Measurements from ENCODE around the gene SERGEF.
A peak's percentile ranks its signal among the peaks of the same experiment; 100 is the strongest.

The SERGEF gene

DNA sequence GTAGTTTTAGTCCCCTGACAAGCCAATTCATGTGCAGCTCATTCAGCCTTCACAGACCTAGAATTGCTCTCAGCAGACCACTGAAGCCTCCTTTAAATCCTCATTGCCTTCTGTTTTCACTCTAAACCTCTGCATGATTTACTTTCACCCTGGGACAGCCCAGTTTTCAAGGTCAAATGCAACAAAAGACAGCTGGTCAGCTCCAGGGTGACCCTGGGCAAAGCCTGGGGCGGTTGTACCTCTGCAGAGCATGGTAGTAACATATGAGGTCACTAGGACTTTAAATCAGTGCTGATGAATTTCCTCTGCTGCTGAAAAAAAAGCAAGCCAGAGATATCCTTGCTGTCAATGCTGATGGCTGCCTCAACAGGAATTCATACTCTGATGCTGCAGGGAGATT, 62.2 kb downstream of the SERGEF start:
- DNase-seq: no peak

DNA sequence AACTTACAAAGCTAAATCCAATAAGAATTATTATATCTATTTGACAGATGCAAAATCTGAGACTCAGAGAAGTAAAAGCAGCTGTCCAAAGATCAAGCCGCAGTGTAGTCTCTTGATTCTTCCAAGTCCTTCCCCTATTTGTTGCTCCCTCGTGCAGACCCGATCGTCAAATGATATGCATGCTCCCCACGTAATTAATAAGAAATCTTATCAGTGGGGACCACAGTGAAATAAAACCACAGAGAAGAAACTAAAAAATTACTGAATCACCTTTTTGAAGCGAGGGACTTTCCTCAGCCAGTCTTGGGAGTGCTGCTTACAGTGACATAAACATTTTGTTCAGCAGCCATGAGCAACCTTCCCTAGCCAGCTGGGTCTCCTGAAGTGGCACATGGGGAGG, 64.6 kb downstream of the SERGEF start:
- DNase-seq: no peak

DNA sequence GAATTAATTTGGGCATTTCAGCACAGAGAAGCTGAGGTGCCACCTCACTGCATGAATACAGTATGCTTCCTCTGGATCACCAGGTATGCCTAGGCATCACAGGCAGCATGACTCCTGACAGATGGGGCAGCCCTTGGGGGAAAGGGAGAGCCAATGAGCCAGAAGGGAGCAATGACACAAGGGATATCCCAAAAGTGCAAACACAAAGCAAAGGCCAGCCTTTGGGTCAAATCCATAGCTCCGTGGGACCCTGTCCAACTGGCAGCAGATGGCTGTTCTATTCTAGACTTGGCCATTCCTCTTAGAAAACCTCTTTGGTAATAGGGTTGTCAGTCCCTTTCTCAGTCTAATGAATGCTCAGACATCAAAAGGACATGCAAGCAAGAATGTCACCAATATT, 73.3 kb downstream of the SERGEF start:
- DNase-seq: no peak

DNA sequence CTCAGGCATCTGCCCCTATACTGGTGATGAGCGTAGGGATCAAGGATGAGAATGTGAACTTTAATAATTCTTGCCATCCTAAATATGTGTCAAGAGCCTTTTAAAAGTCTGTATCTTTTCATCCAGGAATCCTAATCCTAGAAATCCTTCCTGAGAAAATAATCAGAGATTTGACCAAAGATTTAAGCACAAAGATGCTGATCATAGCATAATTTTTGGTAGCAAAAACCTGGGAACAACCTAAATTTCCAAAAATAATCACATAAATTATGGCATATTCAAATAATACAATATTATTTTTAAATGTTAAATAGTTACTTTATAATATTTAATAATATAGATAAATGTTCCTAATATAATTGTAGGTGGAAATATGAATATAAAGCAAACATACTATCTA, 76.1 kb downstream of the SERGEF start:
- no peak for DNase-seq

DNA sequence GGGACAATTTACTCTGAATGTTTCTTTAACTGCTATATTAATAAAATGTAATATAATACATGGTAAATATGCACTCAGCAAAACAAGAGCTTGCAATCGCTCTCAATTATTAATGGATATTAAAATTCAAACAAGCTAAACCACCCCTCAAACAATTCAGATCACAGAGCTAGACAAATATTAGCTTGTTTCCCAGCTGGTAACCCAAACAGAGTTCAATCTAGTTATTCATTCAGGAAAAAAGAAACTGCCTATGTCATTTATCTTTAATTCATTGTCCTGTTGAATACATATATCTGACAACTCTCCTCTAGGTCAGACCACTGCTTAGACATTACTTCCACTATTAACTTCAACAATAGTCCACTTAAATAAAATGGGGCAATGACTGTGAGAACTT, 78.7 kb downstream of the SERGEF start:
- DNase-seq: no peak

GRCh38 chr11:17933708-17934107, 79.1 kb downstream of the SERGEF start:
- DNase-seq: no peak

DNA sequence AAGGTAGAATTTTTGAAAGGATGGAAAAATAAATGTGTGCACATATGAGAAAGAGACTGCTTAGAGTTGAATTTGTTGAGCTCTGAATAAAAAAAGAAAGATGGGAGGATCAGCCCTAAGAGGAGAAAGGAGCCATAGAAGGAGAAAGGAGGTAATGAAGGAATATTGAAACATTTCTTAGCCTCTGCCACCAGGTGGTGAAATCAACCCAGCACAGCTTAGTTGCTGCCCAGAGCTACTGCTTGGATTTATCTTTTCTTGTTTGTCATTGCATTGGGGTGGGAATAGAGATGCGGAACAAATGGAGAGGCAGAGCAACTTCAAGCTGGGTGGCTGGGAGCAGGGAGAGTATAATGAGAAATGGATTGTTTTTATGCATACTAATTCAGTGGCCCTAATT, 80.4 kb downstream of the SERGEF start:
- DNase-seq: no peak

- DNase-seq: no peak
Measured at GRCh38 chr11:17931595-17931994, 81.3 kb downstream of the SERGEF start.

DNA sequence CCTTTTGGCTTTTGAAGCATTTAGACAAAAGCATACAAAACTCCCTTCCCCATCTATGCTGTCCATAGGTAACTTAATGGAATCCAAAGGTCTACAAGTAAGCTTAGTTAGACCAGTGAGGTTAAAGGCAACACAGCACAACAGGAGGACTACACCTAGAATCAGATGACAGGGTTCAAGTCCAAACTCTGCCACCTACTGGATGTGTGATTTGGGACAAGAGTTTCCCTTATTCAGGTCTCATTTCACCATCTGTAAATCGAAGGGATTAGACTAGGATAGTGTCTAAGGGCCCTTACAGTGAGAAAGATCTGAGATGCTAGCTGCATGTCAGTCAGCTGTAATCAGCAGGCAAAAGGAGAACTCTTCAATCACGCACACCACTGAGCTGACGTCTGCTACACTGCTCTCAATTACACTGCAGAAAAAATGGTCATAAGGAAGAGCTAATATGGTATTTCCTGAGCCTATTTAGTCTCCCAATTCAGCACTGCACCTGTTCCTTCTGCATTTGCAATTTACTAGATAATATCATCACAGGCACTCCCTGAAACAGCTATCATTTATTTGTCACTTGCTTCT, 82.2 kb downstream of the SERGEF start:
- DNase-seq: no peak

DNA sequence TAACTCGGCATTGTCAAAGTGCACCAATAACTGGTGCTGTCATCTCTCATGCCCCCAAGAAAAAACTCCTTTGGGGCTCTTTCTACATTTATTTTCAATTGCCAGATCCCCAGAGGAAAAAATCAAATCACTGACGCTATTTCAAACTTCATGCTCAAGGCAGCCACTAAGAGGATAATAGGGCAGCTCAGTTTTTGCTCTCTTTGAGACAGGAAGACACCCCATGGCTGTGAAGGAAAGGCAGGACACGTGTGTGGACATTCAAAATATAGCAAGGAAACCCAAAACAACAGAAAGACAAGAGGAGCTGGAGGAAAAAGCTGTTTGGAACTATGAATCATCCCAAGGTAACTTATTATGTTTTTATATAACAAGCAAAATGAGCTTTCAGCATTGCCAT, 83.7 kb downstream of the SERGEF start:
- no peak for DNase-seq

DNA sequence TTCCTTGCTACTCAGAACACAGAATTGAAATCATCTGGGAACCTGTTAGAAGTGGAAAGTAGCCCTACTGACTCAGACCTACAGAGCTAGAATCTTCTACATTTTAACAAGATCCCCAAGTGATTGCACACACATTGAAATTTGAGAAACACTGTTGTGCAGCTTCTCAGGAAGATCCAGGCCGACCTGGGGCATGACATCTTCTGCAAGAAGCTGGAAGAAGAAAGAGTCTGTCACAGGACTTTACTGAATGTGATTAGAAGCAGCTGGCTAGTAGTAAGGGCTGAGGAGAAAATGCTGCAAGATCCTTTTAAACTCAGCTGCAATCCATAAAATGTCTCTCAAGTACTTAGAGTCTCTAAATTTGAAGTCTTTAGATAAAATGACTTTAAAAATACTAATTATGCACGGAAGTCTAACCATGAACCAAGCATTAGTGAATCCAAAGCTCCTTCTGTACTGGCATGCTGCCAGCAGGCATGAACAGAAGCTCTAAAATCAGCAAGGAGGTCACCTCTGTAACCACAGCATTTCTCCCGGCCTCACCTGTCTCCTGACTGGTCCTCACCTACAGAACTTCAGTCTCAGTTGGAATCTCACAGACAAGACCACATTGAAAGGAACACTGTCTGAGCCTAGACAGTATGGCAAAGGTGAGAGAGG, 85.0 kb downstream of the SERGEF start:
- DNase-seq: no peak

DNA sequence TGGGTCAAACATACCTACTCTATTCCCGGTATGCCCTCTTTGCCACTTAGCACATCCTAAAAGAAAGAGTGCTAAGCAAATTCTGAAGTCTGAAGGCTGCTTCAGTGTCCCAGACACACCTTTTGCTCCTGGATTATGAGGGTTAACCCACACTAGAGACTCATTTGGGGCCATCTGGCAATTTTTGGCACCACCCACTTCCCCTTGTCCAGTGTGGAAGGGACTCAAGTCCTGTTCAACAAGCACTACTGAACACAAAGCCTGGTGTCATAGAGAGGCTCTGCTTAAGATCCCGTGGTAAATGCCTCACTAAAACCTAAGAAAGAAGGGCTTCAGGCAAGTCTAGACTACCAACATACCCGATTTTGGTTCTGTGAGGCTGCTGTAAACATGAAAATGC, 85.8 kb downstream of the SERGEF start:
- DNase-seq: no peak

DNA sequence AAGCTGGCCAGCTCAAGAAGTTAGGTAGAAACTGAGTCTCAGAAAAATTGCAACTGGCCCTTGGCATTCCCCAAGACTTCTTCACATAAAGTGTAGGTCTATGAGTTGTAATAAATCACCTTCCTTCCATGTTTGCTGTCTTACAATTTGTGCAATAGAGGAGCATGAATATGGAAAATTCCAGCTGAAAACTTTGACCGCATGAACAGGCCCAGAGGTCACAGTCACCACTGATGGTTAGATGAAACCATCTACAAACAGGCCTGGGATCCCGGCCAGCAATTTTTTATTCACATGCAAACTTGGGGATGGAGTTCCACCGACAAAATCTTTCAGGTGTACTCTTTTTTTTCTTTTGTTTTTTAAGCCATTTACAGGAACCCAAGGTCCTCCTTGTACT, 88.1 kb downstream of the SERGEF start:
- DNase-seq: no peak

DNA sequence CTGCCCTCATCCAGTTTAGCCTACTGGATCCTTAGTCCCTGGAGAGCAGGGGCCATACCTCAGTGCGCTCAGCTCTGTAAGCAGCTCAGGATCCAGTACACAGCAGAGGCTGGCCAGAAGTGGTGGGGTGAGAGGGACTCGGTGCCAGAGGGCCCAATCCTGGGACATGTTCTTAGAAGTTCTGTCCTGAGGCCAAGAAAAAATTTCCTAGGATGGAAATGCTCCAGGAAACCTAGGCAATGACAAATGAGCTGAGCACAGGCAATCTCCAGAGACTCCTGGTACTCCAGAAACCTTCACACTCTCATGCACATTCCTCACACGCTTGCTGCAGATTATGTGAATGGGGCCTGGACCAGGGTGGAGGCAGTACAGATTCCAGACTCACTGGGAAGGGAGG, 89.6 kb downstream of the SERGEF start:
- DNase-seq: no peak

DNA sequence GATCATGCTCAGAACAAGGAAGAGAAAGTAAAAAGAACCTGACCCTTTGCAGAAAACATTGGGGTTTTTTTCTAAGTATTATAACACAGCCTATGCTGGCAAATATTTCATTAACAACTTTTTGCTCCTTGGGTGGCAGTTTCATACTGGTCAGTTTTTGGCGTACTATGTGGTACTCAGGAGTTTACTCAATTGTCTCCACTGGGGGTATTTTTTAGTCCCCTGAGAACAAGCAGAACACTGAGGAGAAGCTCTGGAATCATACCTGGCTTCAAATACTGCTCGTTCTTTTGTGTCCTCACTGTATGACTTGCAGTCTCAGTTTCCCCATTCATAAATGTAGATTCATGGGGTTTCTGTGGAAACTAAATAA, 90.4 kb downstream of the SERGEF start:
- DNase-seq: no peak

DNA sequence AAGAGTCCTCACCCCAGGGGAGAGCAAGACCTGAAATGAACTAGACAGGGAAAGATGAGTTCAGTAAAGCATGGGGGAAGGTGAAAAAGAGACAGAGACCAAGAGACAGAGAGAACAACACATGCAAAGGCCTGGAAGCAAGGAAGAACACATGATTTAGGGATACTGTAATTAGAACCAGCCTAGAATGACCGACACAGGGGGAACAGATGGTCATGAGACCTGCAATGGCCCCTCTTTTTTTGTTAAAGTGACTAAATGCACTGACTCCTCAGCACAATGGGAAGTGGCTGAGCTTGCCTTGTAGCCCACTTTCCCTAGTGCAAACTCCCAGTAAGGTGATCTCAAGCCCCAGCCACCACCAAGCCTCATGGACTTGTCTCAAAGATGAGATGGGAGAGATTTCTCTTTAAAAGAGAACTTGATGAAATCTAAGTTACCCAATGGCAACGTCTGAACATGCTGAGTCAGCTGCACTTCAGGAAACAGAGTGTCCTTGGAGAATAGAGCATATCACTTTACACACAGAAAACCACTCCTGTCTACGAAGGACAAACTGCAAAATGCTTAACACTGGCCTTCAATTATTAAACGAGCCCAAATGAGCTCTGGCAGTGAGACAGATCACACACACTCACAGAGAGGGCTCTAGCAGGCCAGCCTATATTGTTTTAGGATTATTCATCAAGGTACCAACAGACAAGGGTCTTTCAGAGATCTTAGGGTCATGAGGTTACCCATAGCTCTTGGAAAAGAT, 91.0 kb downstream of the SERGEF start:
- no peak for DNase-seq

GRCh38 chr11:17918049-17918605, 94.7 kb downstream of the SERGEF start:
- no peak for DNase-seq

- no peak for DNase-seq
Measured at GRCh38 chr11:17917556-17917955, 95.3 kb downstream of the SERGEF start.

GRCh38 chr11:17915500-17916143, 97.2 kb downstream of the SERGEF start:
- peak in 1 of 2 experiments; percentile 20 for DNase-seq

GRCh38 chr11:17914957-17915356, 97.9 kb downstream of the SERGEF start:
- no peak for DNase-seq

- DNase-seq: no peak
Measured at GRCh38 chr11:17907046-17907445, 105.8 kb downstream of the SERGEF start.

DNA sequence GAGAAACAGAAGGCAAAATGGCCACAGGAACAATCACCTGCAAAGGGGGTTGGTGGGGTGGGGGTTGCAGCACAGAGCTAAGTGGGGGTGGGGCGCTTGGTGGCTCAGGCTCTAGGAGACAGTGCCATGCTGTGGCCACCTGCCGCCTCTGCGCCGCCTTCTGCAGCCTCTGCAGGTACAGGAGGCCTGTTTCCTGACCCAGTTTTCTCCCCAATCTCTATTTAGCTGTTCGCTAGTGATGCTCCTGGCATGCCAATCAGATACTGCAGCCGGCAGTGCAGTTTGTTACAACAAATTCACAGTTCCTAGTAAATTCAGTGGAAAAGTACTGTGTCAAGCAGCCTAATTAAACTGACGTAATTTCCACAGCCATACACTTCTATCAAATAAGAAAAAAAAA, 106.4 kb downstream of the SERGEF start:
- no peak for DNase-seq

DNA sequence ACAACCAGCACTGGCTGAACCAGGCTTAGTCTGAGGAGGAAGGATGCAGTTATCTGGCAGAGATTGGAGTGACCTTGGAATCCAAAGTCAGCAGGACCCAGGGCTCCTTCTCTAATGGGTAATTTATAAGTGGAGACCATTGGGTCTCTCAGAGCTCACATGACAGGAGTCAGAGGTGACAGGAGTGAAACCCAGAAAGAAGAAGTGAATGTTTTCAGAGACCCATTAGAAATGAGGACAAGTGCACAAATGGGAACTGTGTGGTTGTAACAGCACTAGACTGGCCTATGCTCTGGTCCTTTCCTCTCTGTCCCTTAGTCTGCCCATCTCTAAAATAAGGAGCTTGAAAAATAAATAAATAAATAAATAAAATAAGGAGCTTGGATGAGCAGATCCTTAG, 107.4 kb downstream of the SERGEF start:
- no peak for DNase-seq

GRCh38 chr11:17901481-17901880, 111.4 kb downstream of the SERGEF start:
- DNase-seq: no peak

All from activated T-cell treated with anti-CD3 and anti-CD28 coated beads, Interleukin-2, amount 50 U/mL, for 48 hours (primary cell).